HCT116 (cell line): ENCODE data around the gene SPPL2B. TPM values are rescaled to one million over a fixed set of nuclear protein-coding genes. Genes with fewer than 3 reads are reported as not detected.

ENCODE experiments used
- ATAC-seq: fragments of 200-7000 bp; cut with Tn5 transposase; 2 replicates; pipeline ENCODE4 v1.9.1; 2020; ENCODE audit warnings: mild to moderate bottlenecking, moderate library complexity
- BruUV-seq: library from RNA; stranded (reverse); fragments of 400-500 nt; replicated peaks from 2 replicates; lab custom pipeline; 2021; lab: Mats Ljungman, UMichigan
- CTCF ChIA-PET: fragments of 300-600 bp; sonication (Branson Sonifier 250); formaldehyde crosslinking; loops from one replicate; lab custom pipeline; 2021; ENCODE audit warnings: antibody characterized with exemption; lab: Charles Lee
- POLR2A ChIA-PET: fragments of 300-600, 350-600 bp; sonication (Branson Sonifier 250); formaldehyde crosslinking; loops from one replicate; lab custom pipeline; 2021; ENCODE audit warnings: antibody characterized with exemption; lab: Charles Lee
- RAD21 ChIA-PET, 2 experiments: fragments of 300-600 bp; sonication (Branson Sonifier 250); formaldehyde crosslinking; loops; one replicate each; lab custom pipeline; 2023; ENCODE audit warnings: low total read pairs in 2 of 2; ENCODE audit not compliant: uncharacterized antibody in 2 of 2, unreplicated experiment in 2 of 2, low non-redundant PET in 1 of 2; lab: Charles Lee
- DNase-seq: peaks from one replicate; pipeline ENCODE4 v3.0.0-alpha.2; 2010; ENCODE audit warnings: low read depth, low spot score
- H2AFZ ChIP-seq: fragments of 200-600 bp; shearing (Covaris generic), sonication (generic); 2 replicates; pipeline ENCODE4 v1.6.1; 2017; ENCODE audit warnings: low read depth, mixed run types, mixed read lengths, antibody characterized with exemption, low read length; ENCODE audit not compliant: poor library complexity, severe bottlenecking
- H3K27ac ChIP-seq: 2 replicates; pipeline ENCODE4 v1.5.1; 2012; ENCODE audit warnings: low read depth, low read length
- H3K27me3 ChIP-seq: fragments of 200-600 bp; sonication (generic); 2 replicates; pipeline ENCODE4 v1.6.1; 2016; ENCODE audit warnings: mixed run types, low read length, mixed read lengths; ENCODE audit not compliant: insufficient read depth
- H3K36me3 ChIP-seq, 2 experiments: fragments of 200-500 bp in 1 of 2; fragments of 200-600 bp in 1 of 2; sonication (Bioruptor generic) in 1 of 2; sonication (generic) in 1 of 2; 2 replicates each; pipeline versions ENCODE4 v1.5.1 to v1.6.1; 2014 to 2016; ENCODE audit warnings: low read length in 2 of 2, inconsistent platforms in 1 of 2, mixed read lengths in 1 of 2, mixed run types in 1 of 2; ENCODE audit not compliant: insufficient read depth in 2 of 2, control insufficient read depth in 1 of 2
- H3K4me1 ChIP-seq, 2 experiments: fragments of 200-600 bp in 1 of 2; sonication (generic) in 1 of 2; 2 replicates each; pipeline versions ENCODE4 v1.5.1 to v1.6.1; 2012 to 2017; ENCODE audit warnings: low read length in 2 of 2, inconsistent platforms in 1 of 2, mild to moderate bottlenecking in 1 of 2, mixed read lengths in 1 of 2, mixed run types in 1 of 2, moderate library complexity in 1 of 2; ENCODE audit not compliant: insufficient read depth in 2 of 2, control insufficient read depth in 1 of 2
- H3K4me2 ChIP-seq: fragments of 200-600 bp; sonication (generic); 2 replicates; pipeline ENCODE4 v1.6.1; 2017; ENCODE audit warnings: mixed run types, low read length, mixed read lengths
- H3K4me3 ChIP-seq, 2 experiments: fragments of 200-600 bp in 1 of 2; sonication (generic) in 1 of 2; replicated peaks in 1 of 2; 2 replicates each; pipeline ENCODE4 v1.5.1; 2011 to 2016; ENCODE audit warnings: low read length in 2 of 2, control low read depth in 1 of 2, low read depth in 1 of 2, mild to moderate bottlenecking in 1 of 2, mixed read lengths in 1 of 2, mixed run types in 1 of 2
- H3K79me2 ChIP-seq: fragments of 200-600 bp; sonication (generic); 2 replicates; pipeline ENCODE4 v1.6.1; 2017; ENCODE audit warnings: mild to moderate bottlenecking, mixed run types, low read length, moderate library complexity, mixed read lengths; ENCODE audit not compliant: insufficient read depth
- H3K9ac ChIP-seq: fragments of 200-600 bp; sonication (generic); 2 replicates; pipeline ENCODE4 v1.6.1; 2016; ENCODE audit warnings: low read length, mixed read lengths
- H3K9me2 ChIP-seq: fragments of 200-600 bp; sonication (generic), shearing (Covaris generic); 2 replicates; pipeline ENCODE4 v1.6.1; 2017; ENCODE audit warnings: mixed run types, mild to moderate bottlenecking, moderate library complexity; ENCODE audit not compliant: insufficient read depth
- H3K9me3 ChIP-seq, 2 experiments: fragments of 200-500 bp in 1 of 2; fragments of 200-600 bp in 1 of 2; sonication (Bioruptor generic) in 1 of 2; sonication (generic) in 1 of 2; 2 replicates each; pipeline ENCODE4 v1.6.1; 2014 to 2017; ENCODE audit warnings: low read length in 2 of 2, mixed read lengths in 2 of 2, inconsistent platforms in 1 of 2, low read depth in 1 of 2, mild to moderate bottlenecking in 1 of 2, mixed run types in 1 of 2, moderate library complexity in 1 of 2; ENCODE audit not compliant: control insufficient read depth in 1 of 2, insufficient read depth in 1 of 2
- H4K20me1 ChIP-seq: fragments of 200-600 bp; sonication (generic), shearing (Covaris generic); 2 replicates; pipeline ENCODE4 v1.6.1; 2017; ENCODE audit warnings: mixed run types, mild to moderate bottlenecking, moderate library complexity; ENCODE audit not compliant: insufficient read depth
- CBX3 ChIP-seq: IDR thresholded peaks from 2 replicates; pipeline ENCODE4 v1.6.1; 2012; ENCODE audit warnings: low read depth
- EGR1 ChIP-seq: IDR thresholded peaks from 2 replicates; pipeline ENCODE4 v1.6.1; 2012; ENCODE audit warnings: low read depth
- EZH2 ChIP-seq: fragments of 200-600 bp; sonication (generic); IDR thresholded peaks from 2 replicates; pipeline ENCODE4 v1.6.1; 2017; ENCODE audit warnings: antibody characterized with exemption, mixed run types
- FOSL1 ChIP-seq: IDR thresholded peaks from 2 replicates; pipeline ENCODE4 v1.6.1; 2012; ENCODE audit warnings: low read depth
- POLR2A ChIP-seq: IDR thresholded peaks from 2 replicates; pipeline ENCODE4 v1.7.0; 2011; ENCODE audit warnings: borderline replicate concordance; ENCODE audit not compliant: insufficient read depth, insufficient read length; ENCODE audit errors: extremely low read depth
- REST ChIP-seq: IDR thresholded peaks from 2 replicates; pipeline ENCODE4 v1.6.1; 2012; ENCODE audit warnings: low read depth
- SIN3A ChIP-seq: IDR thresholded peaks from 2 replicates; pipeline ENCODE4 v1.6.1; 2012; ENCODE audit warnings: low read depth
- SP1 ChIP-seq: IDR thresholded peaks from 2 replicates; pipeline ENCODE4 v1.6.1; 2012; ENCODE audit warnings: low read depth
- SRF ChIP-seq: IDR thresholded peaks from 2 replicates; pipeline ENCODE4 v1.6.1; 2012; ENCODE audit warnings: low read depth
- ZBTB33 ChIP-seq: IDR thresholded peaks from 2 replicates; pipeline ENCODE4 v1.6.1; 2011; ENCODE audit warnings: mild to moderate bottlenecking, low read length, moderate library complexity; ENCODE audit not compliant: insufficient replicate concordance; ENCODE audit errors: extremely low read depth
- ZFX ChIP-seq: fragments of 450-650 bp; IDR thresholded peaks from 2 replicates; pipeline ENCODE4 v1.6.1; 2017
- ZNF274 ChIP-seq: fragments of 200-500 bp; sonication (Bioruptor generic); IDR thresholded peaks from 2 replicates; pipeline ENCODE4 v1.6.1; 2014; ENCODE audit warnings: mild to moderate bottlenecking, low read depth, low read length, inconsistent platforms
- intact Hi-C: fragments of 100-400 bp; cut with micrococcal nuclease; formaldehyde crosslinking; loops from 2 replicates; pipeline ENCODE4 v1.10.0; 2022
- total RNA-seq: library from RNA; stranded (reverse); gene quantifications from one replicate; pipeline ENCODE4 v1.2.1, GENCODE V29; 2021; ENCODE audit not compliant: unreplicated experiment

SPPL2B gene
- total RNA-seq, 1 experiment from 2014 or later, result 83.1 TPM

GRCh38 chr19:2317300-2317699, 11.2 kb upstream of the SPPL2B start:
- CTCF ChIA-PET, result no interaction called here
- H3K27ac ChIP-seq, result no peak overlapping the region
- H3K4me1 ChIP-seq, result no peaks in the 10 kb centered on the region
- POLR2A ChIA-PET, result no interaction called here
- no peak for TF ChIP-seq POLR2A
- TF ChIP-seq REST, result no peak
- no peak for TF ChIP-seq EGR1
- TF ChIP-seq FOSL1, result no peak
- TF ChIP-seq ZNF274, result no peak
- no peak for TF ChIP-seq SRF
- no peak for TF ChIP-seq ZFX
- TF ChIP-seq EZH2, result no peak
- TF ChIP-seq CBX3, result no peak
- TF ChIP-seq SP1, result no peak
- TF ChIP-seq SIN3A, result no peak
- no peak for TF ChIP-seq ZBTB33
- no peak for ATAC-seq
- no peak overlapping the region for H3K4me2 ChIP-seq
- no peak for DNase-seq
- no peak overlapping the region for H2AFZ ChIP-seq
- no peak overlapping the region for H3K4me3 ChIP-seq
- no peaks in the 10 kb centered on the region for H3K27me3 ChIP-seq
- no peaks in the 10 kb centered on the region for H3K79me2 ChIP-seq
- BruUV-seq, result no TSS peak
- RAD21 ChIA-PET, result no interaction called here
- H3K9ac ChIP-seq, result no peak overlapping the region
- no peaks in the 10 kb centered on the region for H4K20me1 ChIP-seq
- H3K9me3 ChIP-seq, result no peaks in the 10 kb centered on the region; a peak in 1 of 4 replicates
- intact Hi-C loops, result no loop called here
- no peaks in the 10 kb centered on the region for H3K9me2 ChIP-seq
- no peaks in the 10 kb centered on the region for H3K36me3 ChIP-seq
